IMR-90 (cell line): ENCODE data around the gene ABCB4. TPM values are rescaled to one million over a fixed set of nuclear protein-coding genes. Genes with fewer than 3 reads are reported as not detected.

Experiments
- ATAC-seq: fragments of 200-7000 bp; cut with Tn5 transposase; 2 replicates; pipeline ENCODE4 v1.9.1; 2020; ENCODE audit warnings: low read depth, mild to moderate bottlenecking, moderate library complexity
- BruUV-seq: library from RNA; stranded (reverse); fragments of 400-500 nt; replicated peaks from 2 replicates; lab custom pipeline; 2021; lab: Mats Ljungman, UMichigan
- CTCF ChIA-PET: fragments of 300-600 bp; formaldehyde crosslinking; extraction: SDS; loops from one replicate; lab custom pipeline; 2021; ENCODE audit warnings: antibody characterized with exemption; lab: Yijun Ruan, JAX
- POLR2A ChIA-PET: fragments of 300-600 bp; sonication (Branson Sonifier 250); formaldehyde crosslinking; loops from one replicate; lab custom pipeline; 2022; ENCODE audit warnings: antibody characterized with exemption; ENCODE audit not compliant: unreplicated experiment; lab: Charles Lee
- DNase-seq: peaks from one replicate; pipeline ENCODE4 v3.0.0; 2013
- H2AFZ ChIP-seq: replicated peaks from 2 replicates; pipeline ENCODE3; 2013; ENCODE audit warnings: low read length, mild to moderate bottlenecking; ENCODE audit not compliant: poor library complexity
- H2AK5ac ChIP-seq: 2 replicates; pipeline ENCODE4 v1.6.1; 2013; ENCODE audit warnings: low read depth, low read length, inconsistent platforms
- H2AK9ac ChIP-seq: replicated peaks from 2 replicates; pipeline ENCODE3; 2013; ENCODE audit warnings: mild to moderate bottlenecking, low read depth, low read length, moderate library complexity; ENCODE audit not compliant: poor library complexity
- H2BK120ac ChIP-seq: 2 replicates; pipeline ENCODE4 v1.6.1; 2013; ENCODE audit warnings: low read depth, low read length, inconsistent platforms
- H2BK15ac ChIP-seq: 3 replicates; pipeline ENCODE4 v1.6.1; 2013; ENCODE audit warnings: low read depth, low read length, inconsistent platforms
- H2BK20ac ChIP-seq: 2 replicates; pipeline ENCODE4 v1.6.1; 2013; ENCODE audit warnings: low read depth, mild to moderate bottlenecking, inconsistent platforms, low read length, moderate library complexity
- H2BK5ac ChIP-seq: 2 replicates; pipeline ENCODE4 v1.6.1; 2013; ENCODE audit warnings: mild to moderate bottlenecking, low read depth, low read length, inconsistent platforms; ENCODE audit not compliant: poor library complexity, severe bottlenecking
- H3K14ac ChIP-seq: replicated peaks from 2 replicates; pipeline ENCODE4 v1.6.1; 2013; ENCODE audit warnings: low read depth, low read length, inconsistent platforms
- H3K18ac ChIP-seq: 2 replicates; pipeline ENCODE4 v1.6.1; 2013; ENCODE audit warnings: low read depth, low read length, control low read depth
- H3K23ac ChIP-seq: 2 replicates; pipeline ENCODE4 v1.6.1; 2013; ENCODE audit warnings: low read depth, low read length, inconsistent platforms
- H3K27ac ChIP-seq: 2 replicates; pipeline ENCODE4 v1.5.1; 2013; ENCODE audit warnings: mild to moderate bottlenecking, control low read depth, low read length; ENCODE audit not compliant: insufficient read depth
- H3K27me3 ChIP-seq: 2 replicates; pipeline ENCODE4 v1.6.1; 2013; ENCODE audit warnings: low read length; ENCODE audit not compliant: control insufficient read depth, insufficient read depth
- H3K36me3 ChIP-seq: 2 replicates; pipeline ENCODE4 v1.6.1; 2013; ENCODE audit warnings: low read length, mixed read lengths; ENCODE audit not compliant: control insufficient read depth, insufficient read depth
- H3K4ac ChIP-seq: 2 replicates; pipeline ENCODE4 v1.6.1; 2013; ENCODE audit warnings: low read depth, low read length, inconsistent platforms
- H3K4me1 ChIP-seq: 2 replicates; pipeline ENCODE4 v1.6.1; 2013; ENCODE audit warnings: low read length, mixed read lengths; ENCODE audit not compliant: control insufficient read depth, insufficient read depth
- H3K4me2 ChIP-seq: 2 replicates; pipeline ENCODE4 v1.6.1; 2013; ENCODE audit warnings: low read depth, mild to moderate bottlenecking, control low read depth, low read length, moderate library complexity
- H3K4me3 ChIP-seq: 2 replicates; pipeline ENCODE4 v1.5.1; 2013; ENCODE audit warnings: low read depth, mild to moderate bottlenecking, control low read depth, low read length, moderate library complexity; ENCODE audit not compliant: insufficient read depth
- H3K56ac ChIP-seq: 2 replicates; pipeline ENCODE4 v1.6.1; 2013; ENCODE audit warnings: low read length, inconsistent platforms; ENCODE audit not compliant: insufficient read depth; ENCODE audit errors: extremely low read depth
- H3K79me1 ChIP-seq, 2 experiments: 2 replicates each; pipeline ENCODE4 v1.6.1; 2013; ENCODE audit warnings: low read length in 2 of 2, inconsistent platforms in 1 of 2, low read depth in 1 of 2
- H3K9ac ChIP-seq: 2 replicates; pipeline ENCODE4 v1.6.1; 2013; ENCODE audit warnings: low read depth, low read length, control low read depth
- H3K9me1 ChIP-seq: 2 replicates; pipeline ENCODE4 v1.6.1; 2013; ENCODE audit warnings: low read length, inconsistent platforms; ENCODE audit not compliant: insufficient read depth
- H3K9me3 ChIP-seq: 2 replicates; pipeline ENCODE4 v1.6.1; 2013; ENCODE audit warnings: low read length; ENCODE audit not compliant: control insufficient read depth, insufficient read depth
- H4K20me1 ChIP-seq: 2 replicates; pipeline ENCODE4 v1.6.1; 2013; ENCODE audit warnings: low read length, inconsistent platforms; ENCODE audit not compliant: insufficient read depth
- H4K5ac ChIP-seq: 2 replicates; pipeline ENCODE4 v1.6.1; 2013; ENCODE audit warnings: mild to moderate bottlenecking, low read depth, low read length, control low read depth
- H4K8ac ChIP-seq, 2 experiments: 2 replicates each; pipeline ENCODE4 v1.6.1; 2013; ENCODE audit warnings: low read depth in 2 of 2, low read length in 2 of 2, control low read depth in 1 of 2, inconsistent platforms in 1 of 2
- H4K91ac ChIP-seq: 2 replicates; pipeline ENCODE4 v1.6.1; 2013; ENCODE audit warnings: low read depth, low read length, inconsistent platforms; ENCODE audit not compliant: insufficient read depth
- BHLHE40 ChIP-seq: fragments of 150-350 bp; IDR thresholded peaks from 2 replicates; pipeline ENCODE4 v1.6.1; 2016; ENCODE audit warnings: mild to moderate bottlenecking, low read depth, low read length
- CEBPB ChIP-seq: IDR thresholded peaks from 2 replicates; pipeline ENCODE4 v1.6.1; 2012; ENCODE audit warnings: low read depth, low read length, improper control_type of control experiment
- CHD1 ChIP-seq: IDR thresholded peaks from 2 replicates; pipeline ENCODE4 v1.6.1; 2012; ENCODE audit warnings: low read depth, low read length, improper control_type of control experiment
- ELK1 ChIP-seq: fragments of 150-350 bp; IDR thresholded peaks from 2 replicates; pipeline ENCODE4 v1.6.1; 2016; ENCODE audit warnings: low read depth, mild to moderate bottlenecking, low read length, moderate library complexity, borderline replicate concordance
- FOS ChIP-seq: fragments of 150-350 bp; IDR thresholded peaks from 2 replicates; pipeline ENCODE4 v1.6.1; 2016; ENCODE audit warnings: low read depth, low read length
- MAFK ChIP-seq: IDR thresholded peaks from 2 replicates; pipeline ENCODE4 v1.6.1; 2012; ENCODE audit warnings: low read depth, low read length, improper control_type of control experiment
- MAZ ChIP-seq: IDR thresholded peaks from 2 replicates; pipeline ENCODE4 v1.6.1; 2012; ENCODE audit warnings: low read depth, mild to moderate bottlenecking, low read length, improper control_type of control experiment, moderate library complexity, borderline replicate concordance
- NFE2L2 ChIP-seq: fragments of 150-350 bp; IDR thresholded peaks from 2 replicates; pipeline ENCODE4 v1.6.1; 2016; ENCODE audit warnings: low read depth, mild to moderate bottlenecking, low read length
- POLR2A ChIP-seq: IDR thresholded peaks from 2 replicates; pipeline ENCODE4 v1.6.1; 2012; ENCODE audit warnings: mild to moderate bottlenecking, low read depth, low read length
- RAD21 ChIP-seq: IDR thresholded peaks from 2 replicates; pipeline ENCODE4 v1.6.1; 2012; ENCODE audit warnings: low read length, improper control_type of control experiment
- SMC3 ChIP-seq: fragments of 150-350 bp; IDR thresholded peaks from 2 replicates; pipeline ENCODE4 v1.6.1; 2016; ENCODE audit warnings: low read depth, mild to moderate bottlenecking, antibody characterized with exemption, low read length, moderate library complexity
- USF2 ChIP-seq: fragments of 150-350 bp; IDR thresholded peaks from 2 replicates; pipeline ENCODE4 v1.6.1; 2017; ENCODE audit warnings: mild to moderate bottlenecking, antibody characterized with exemption, low read length, low read depth
- WGBS, 2 experiments: methylation state at CpG; one replicate each; pipeline versions ENCODE4 v1.1.5 to v1.1.7; 2013; ENCODE audit warnings: missing lambda C conversion rate in 2 of 2; ENCODE audit not compliant: insufficient read length in 1 of 2; ENCODE audit errors: extremely low coverage in 2 of 2; 5-methylcytosine and 5-hydroxymethylcytosine counted together
- dilution Hi-C: fragments of 300-500 bp; cut with HindIII; formaldehyde crosslinking; loops from one replicate; pipeline ENCODE4 v1.14.3; 2018; ENCODE audit warnings: low sequenced_read_pairs; ENCODE audit not compliant: unreplicated experiment
- in situ Hi-C: fragments of 300-500 bp; cut with MboI; formaldehyde crosslinking; loops from 3 replicates; pipeline ENCODE4 v1.14.3; 2019; ENCODE audit warnings: low sequenced_read_pairs, inconsistent platforms, mixed read lengths
- intact Hi-C: fragments of 100-400 bp; cut with micrococcal nuclease; formaldehyde crosslinking; loops from 2 replicates; pipeline ENCODE4 v1.10.0; 2022
- polyA plus RNA-seq, 3 experiments: library from polyadenylated mRNA; depleted of rRNA; stranded (reverse); fragments of >200 nt; gene quantifications; 2 replicates each; pipeline ENCODE4 v1.2.3, GENCODE V29; 2012; ENCODE audit warnings: low replicate concordance in 1 of 3
- total RNA-seq: library from RNA; depleted of rRNA; stranded (reverse); fragments of >200 nt; gene quantifications from 2 replicates; pipeline ENCODE4 v1.2.3, GENCODE V29; 2012

Gene ABCB4
- total and polyA plus RNA-seq, 2 of the 4 experiments (the other 2 are of a cell fraction), result not detected

- Histone ChIP-seq H2BK120ac (no peak overlapping the region), H3K23ac (no peak overlapping the region), H3K9ac (no peak overlapping the region), H4K20me1 (no peaks in the 10 kb centered on the region), H3K18ac (no peak overlapping the region), H4K5ac (no peak overlapping the region), H4K91ac (no peak overlapping the region), H3K56ac (no peak overlapping the region), H2BK20ac (no peak overlapping the region), H3K4me2 (no peak overlapping the region), H2BK5ac (no peak overlapping the region), H4K8ac (no peak overlapping the region), H2AFZ (no peak overlapping the region), H3K4me3 (no peak overlapping the region), H3K36me3 (no peaks in the 10 kb centered on the region), H3K27me3 (peaks cover 28% of the 10 kb centered on the region), H2AK5ac (no peak overlapping the region), H3K14ac (no peak overlapping the region), H3K4me1 (no peaks in the 10 kb centered on the region), H2BK15ac (no peak overlapping the region), H3K79me1 (no peaks in the 10 kb centered on the region), H3K9me1 (no peaks in the 10 kb centered on the region), H3K9me3 (no peaks in the 10 kb centered on the region), H3K4ac (no peak overlapping the region), H3K27ac (no peak overlapping the region), H2AK9ac (no peak overlapping the region)
- WGBS, 2 experiments, result 55% methylated on average over 2 of the region's 2 CpGs; no CpG with 5 or more reads in 1 of the 2 experiments
- dilution Hi-C loops (no loop called here), intact Hi-C loops (no loop called here), in situ Hi-C loops (no loop called here)
- TF ChIP-seq POLR2A, result no peak
- no peak for TF ChIP-seq FOS
- TF ChIP-seq CEBPB, result no peak
- TF ChIP-seq MAFK, result no peak
- no peak for TF ChIP-seq BHLHE40
- TF ChIP-seq SMC3, result no peak
- no peak for TF ChIP-seq NFE2L2
- TF ChIP-seq ELK1, result no peak
- no peak for TF ChIP-seq CHD1
- TF ChIP-seq USF2, result no peak
- TF ChIP-seq MAZ, result no peak
- no peak for TF ChIP-seq RAD21
- ATAC-seq (no peak), DNase-seq (no peak)
- ChIA-PET CTCF (no interaction called here), POLR2A (no interaction called here)
- BruUV-seq, result no TSS peak
Measured at GRCh38 chr7:87473192-87473591, 2.3 kb downstream of the ABCB4 start.
